GM18517 (cell line): ENCODE data around the gene LSM14B.
A peak's percentile ranks its signal among the peaks of the same experiment; 100 is the strongest.

Experiments used
- ATAC-seq: cut with Tn5 transposase; IDR thresholded peaks from one replicate; pipeline ENCODE4 v1.9.1; 2021; ENCODE audit warnings: mild to moderate bottlenecking, moderate library complexity; ENCODE audit not compliant: unreplicated experiment

The LSM14B gene

GRCh38 chr20:62178316-62179161 is 56.3 kb downstream of the LSM14B start:
- no peak for ATAC-seq

- ATAC-seq = no peak
Measured at GRCh38 chr20:62179162-62179504, 56.9 kb downstream of the LSM14B start.

GRCh38 chr20:62181808-62182207 is 59.5 kb downstream of the LSM14B start:
- no peak for ATAC-seq

GRCh38 chr20:62182469-62183425 is 60.5 kb downstream of the LSM14B start, which contains the start of gene MTG2:
MTG2 (plus strand) TSS chr20:62183028; CDS start chr20:62193421, 10,393 bp downstream.
- ATAC-seq = peak; percentile 83

GRCh38 chr20:62183426-62184142 is 61.3 kb downstream of the LSM14B start:
- peak; percentile 5 for ATAC-seq
